Tibial nerve (tissue), 4 donors: Measurements from ENCODE around the gene SDCCAG8. TPM values are rescaled to one million over a fixed set of nuclear protein-coding genes. Genes with fewer than 3 reads are reported as not detected.
A peak's percentile ranks its signal among the peaks of the same experiment; 100 is the strongest.

Experiments used
- DNase-seq, 2 donors: peaks; one replicate each; pipeline ENCODE4 v3.0.0-alpha.2; 2019; ENCODE audit warnings: low spot score in 2 of 2
- H3K27ac ChIP-seq, 4 donors: fragments of 200-600 bp; sonication (generic) in 3 of 4; one replicate each; pipeline ENCODE4 v1.5.1; 2017 to 2019; ENCODE audit warnings: mild to moderate bottlenecking in 1 of 4
- H3K27me3 ChIP-seq, 2 donors: fragments of 200-600 bp; sonication (generic) in 1 of 2; one replicate each; pipeline versions ENCODE4 v1.5.1 to v1.6.0; 2017 to 2019
- H3K36me3 ChIP-seq, 3 donors: fragments of 200-600 bp; sonication (generic); one replicate each; pipeline ENCODE4 v1.5.1; 2018 to 2019
- H3K4me1 ChIP-seq, 4 donors: fragments of 200-600 bp; sonication (generic) in 3 of 4; one replicate each; pipeline ENCODE4 v1.5.1; 2017 to 2019
- H3K4me3 ChIP-seq, 4 donors: fragments of 200-600 bp; sonication (generic) in 3 of 4; one replicate each; pipeline ENCODE4 v1.5.1; 2017 to 2019; ENCODE audit warnings: mild to moderate bottlenecking in 1 of 4, moderate library complexity in 1 of 4
- H3K9me3 ChIP-seq, 4 donors: fragments of 200-600 bp; sonication (generic) in 3 of 4; one replicate each; pipeline ENCODE4 v1.5.1; 2017 to 2019
- EP300 ChIP-seq, 2 donors: sonication (generic); formaldehyde crosslinking; IDR thresholded peaks; one replicate each; pipeline ENCODE4 v1.6.1; 2017; ENCODE audit warnings: antibody characterized with exemption in 2 of 2, mild to moderate bottlenecking in 1 of 2
- POLR2A ChIP-seq, 2 donors: fragments of 450-650 bp; IDR thresholded peaks; one replicate each; pipeline ENCODE4 v1.6.1; 2017; ENCODE audit warnings: antibody characterized with exemption in 2 of 2, mild to moderate bottlenecking in 2 of 2, moderate library complexity in 2 of 2
- WGBS, 2 donors: methylation state at CpG; one replicate each; pipeline ENCODE4 v1.1.5; 2018; 5-methylcytosine and 5-hydroxymethylcytosine counted together
- total RNA-seq, 4 donors: library from RNA; depleted of rRNA; stranded (reverse); fragments of >200 nt; gene quantifications; one replicate each; pipeline ENCODE4 v1.1.0, GENCODE V29; 2016
- TF ChIP-seq, protein P1 (sequence below), 5 experiments: fragments of 200-600 bp in 3 of 5; fragments of 450-650 bp in 2 of 5; sonication (generic) in 3 of 5; IDR thresholded peaks; one replicate each; pipeline ENCODE4 v1.5.1; 2016 to 2019; ENCODE audit warnings: antibody characterized with exemption in 5 of 5, mild to moderate bottlenecking in 3 of 5, moderate library complexity in 2 of 5

Gene SDCCAG8
- total RNA-seq, 4 donors from 2014 or later = 39.0 to 86.5 (median 56.0) TPM

DNA sequence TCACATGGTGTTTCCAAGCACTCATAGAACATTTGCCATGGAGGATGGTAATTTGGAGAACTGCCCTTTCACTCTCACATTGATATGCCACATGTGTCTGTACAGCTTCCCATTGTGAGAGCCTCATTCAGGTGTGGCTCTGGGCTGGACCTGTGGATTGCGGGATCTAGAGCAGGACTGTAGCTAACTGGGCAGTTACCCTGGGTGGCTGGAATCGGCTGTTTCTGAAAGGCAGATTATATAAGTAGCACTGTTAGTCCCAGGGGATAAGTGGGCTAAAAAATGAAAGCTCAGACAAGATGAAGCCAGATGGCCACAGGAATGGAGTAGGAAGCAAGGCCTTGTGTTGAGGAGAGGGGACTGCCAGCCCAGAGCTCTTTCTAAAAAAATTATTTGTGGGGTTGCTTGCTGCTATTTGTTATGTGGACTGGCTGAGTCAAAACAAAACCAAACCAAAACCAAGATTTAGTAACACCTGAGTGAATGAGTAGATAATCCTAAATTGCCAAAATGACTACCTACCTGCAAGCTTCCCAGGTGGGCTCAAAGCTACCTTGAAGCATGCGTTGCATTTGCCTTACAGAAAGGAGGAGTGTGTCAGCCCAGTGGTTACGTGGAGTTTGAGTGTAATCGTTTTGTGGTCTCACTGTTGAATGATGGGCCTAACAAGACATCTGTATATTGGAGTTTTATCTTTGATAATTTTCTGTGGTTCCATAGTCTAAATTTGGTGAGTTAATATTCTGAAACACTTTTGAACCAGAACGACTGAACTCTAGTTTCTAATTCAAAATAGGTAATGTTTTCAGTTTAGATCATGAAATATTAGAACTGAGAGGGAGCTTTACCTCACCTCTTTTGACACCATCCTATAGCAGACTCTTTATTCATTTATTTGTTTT, 58.0 kb downstream of the SDCCAG8 start:
- peak overlapping the region in 2 of 4 donors; percentile 29 to 55 for H3K27ac ChIP-seq
- WGBS, 2 donors = 88 to 89% methylated on average over 6 of the region's 6 CpGs
- H3K4me1 ChIP-seq = peaks cover 0 to 41% (median 8%) of the 10 kb centered on the region in 4 donors
- no peaks in the 10 kb centered on the region for H3K27me3 ChIP-seq
- H3K9me3 ChIP-seq = no peaks in the 10 kb centered on the region
- peaks cover 0 to 26% (median 0%) of the 10 kb centered on the region in 3 donors for H3K36me3 ChIP-seq
- DNase-seq = no peak
- TF ChIP-seq, protein P1, sequence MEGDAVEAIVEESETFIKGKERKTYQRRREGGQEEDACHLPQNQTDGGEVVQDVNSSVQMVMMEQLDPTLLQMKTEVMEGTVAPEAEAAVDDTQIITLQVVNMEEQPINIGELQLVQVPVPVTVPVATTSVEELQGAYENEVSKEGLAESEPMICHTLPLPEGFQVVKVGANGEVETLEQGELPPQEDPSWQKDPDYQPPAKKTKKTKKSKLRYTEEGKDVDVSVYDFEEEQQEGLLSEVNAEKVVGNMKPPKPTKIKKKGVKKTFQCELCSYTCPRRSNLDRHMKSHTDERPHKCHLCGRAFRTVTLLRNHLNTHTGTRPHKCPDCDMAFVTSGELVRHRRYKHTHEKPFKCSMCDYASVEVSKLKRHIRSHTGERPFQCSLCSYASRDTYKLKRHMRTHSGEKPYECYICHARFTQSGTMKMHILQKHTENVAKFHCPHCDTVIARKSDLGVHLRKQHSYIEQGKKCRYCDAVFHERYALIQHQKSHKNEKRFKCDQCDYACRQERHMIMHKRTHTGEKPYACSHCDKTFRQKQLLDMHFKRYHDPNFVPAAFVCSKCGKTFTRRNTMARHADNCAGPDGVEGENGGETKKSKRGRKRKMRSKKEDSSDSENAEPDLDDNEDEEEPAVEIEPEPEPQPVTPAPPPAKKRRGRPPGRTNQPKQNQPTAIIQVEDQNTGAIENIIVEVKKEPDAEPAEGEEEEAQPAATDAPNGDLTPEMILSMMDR (IDR thresholded peaks at IDR 0.05) = no peak
- TF ChIP-seq EP300 (IDR thresholded peaks at IDR 0.05) (no peak), POLR2A (IDR thresholded peaks at IDR 0.05) (no peak)
- H3K4me3 ChIP-seq = no peak overlapping the region

DNA sequence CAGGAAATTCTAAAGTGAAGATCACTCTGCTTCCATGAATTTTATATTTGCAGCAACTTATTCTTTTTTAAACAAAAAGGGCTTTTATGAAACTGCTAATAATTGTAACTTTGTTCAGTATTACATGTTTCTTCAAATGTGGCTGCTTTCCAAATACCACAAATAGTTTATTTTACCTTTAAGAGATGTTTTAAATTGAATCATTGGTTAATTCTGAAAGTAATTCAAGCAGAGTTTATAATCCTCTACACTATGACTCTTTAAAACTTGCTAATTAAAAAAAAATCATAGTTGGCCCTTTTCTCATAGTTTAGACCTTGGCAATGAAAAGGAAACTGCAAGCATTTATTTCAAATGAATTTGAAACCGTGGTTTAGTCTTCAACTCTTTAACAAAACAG, 59.6 kb downstream of the SDCCAG8 start:
- H3K27me3 ChIP-seq = no peaks in the 10 kb centered on the region
- peaks cover 0 to 41% (median 8%) of the 10 kb centered on the region in 4 donors for H3K4me1 ChIP-seq
- 11 to 23% methylated on average over 1 of the region's 1 CpG for WGBS, 2 donors
- DNase-seq = no peak
- peak overlapping the region in 2 of 4 donors; percentile 55 for H3K27ac ChIP-seq
- TF ChIP-seq POLR2A (IDR thresholded peaks at IDR 0.05) = no peak
- TF ChIP-seq, protein P1 (IDR thresholded peaks at IDR 0.05) = no peak
- TF ChIP-seq EP300 (IDR thresholded peaks at IDR 0.05) = no peak
- peak overlapping the region in 1 of 4 donors; percentile 24 for H3K4me3 ChIP-seq
- H3K9me3 ChIP-seq = no peaks in the 10 kb centered on the region
- H3K36me3 ChIP-seq = peaks cover 0 to 23% (median 0%) of the 10 kb centered on the region in 3 donors

DNA sequence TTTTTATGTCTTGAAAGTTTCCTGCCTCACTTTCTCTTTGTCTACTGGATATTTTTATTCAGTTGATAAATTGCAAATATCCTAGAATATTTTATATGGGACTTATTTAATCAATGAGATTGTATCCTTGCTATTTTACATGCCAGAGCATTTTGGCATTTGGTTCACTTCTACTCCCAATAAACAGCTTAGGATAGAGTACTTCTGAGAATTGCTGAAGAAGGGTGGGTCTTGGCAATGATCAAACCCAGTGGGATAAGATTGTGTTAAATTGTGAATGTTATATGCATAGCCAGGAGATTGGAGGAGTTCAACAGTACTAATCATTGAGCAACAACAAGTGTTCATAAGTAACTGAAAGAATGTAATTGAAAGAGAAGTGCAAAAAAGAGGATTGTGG, 60.1 kb downstream of the SDCCAG8 start:
- peak overlapping the region in 2 of 4 donors; percentile 55 for H3K27ac ChIP-seq

DNA sequence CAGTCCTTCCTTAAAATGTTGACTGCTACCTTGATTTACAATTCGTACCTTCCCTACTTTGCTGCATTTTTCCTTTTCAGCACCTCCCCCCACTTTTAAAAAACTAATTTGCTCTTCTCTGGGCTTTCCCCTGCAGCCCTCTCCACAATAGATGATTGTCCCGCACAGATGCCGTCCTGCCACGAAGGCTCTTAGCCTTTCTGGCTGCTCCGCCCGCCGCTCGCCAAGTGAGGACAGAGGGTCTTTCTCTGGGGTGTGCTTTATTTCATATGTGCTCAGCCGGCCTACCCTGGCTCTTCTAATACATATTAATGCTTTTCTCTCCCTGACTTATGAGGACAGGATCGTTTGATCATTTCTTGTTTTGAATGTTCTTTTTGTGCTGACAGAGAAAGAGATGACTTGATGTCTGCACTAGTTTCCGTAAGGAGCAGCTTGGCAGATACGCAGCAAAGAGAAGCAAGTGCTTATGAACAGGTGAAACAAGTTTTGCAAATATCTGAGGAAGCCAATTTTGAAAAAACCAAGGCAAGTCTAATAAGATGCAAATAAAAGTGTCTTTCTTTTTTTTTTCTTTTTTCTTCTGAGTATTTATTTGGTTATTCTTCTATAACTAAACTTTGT, 60.6 kb downstream of the SDCCAG8 start:
- no peak for TF ChIP-seq EP300 (IDR thresholded peaks at IDR 0.05)
- no peak for TF ChIP-seq POLR2A (IDR thresholded peaks at IDR 0.05)
- TF ChIP-seq, protein P1 (IDR thresholded peaks at IDR 0.05) = no peak
- peak overlapping the region in 2 of 4 donors; percentile 55 to 70 for H3K27ac ChIP-seq
- DNase-seq = no peak
- peaks cover 0 to 23% (median 0%) of the 10 kb centered on the region in 3 donors for H3K36me3 ChIP-seq
- peaks cover 0 to 41% (median 8%) of the 10 kb centered on the region in 4 donors for H3K4me1 ChIP-seq
- WGBS, 2 donors = 32 to 35% methylated on average over 12 of the region's 12 CpGs
- H3K4me3 ChIP-seq = peak overlapping the region in 3 of 4 donors; percentile 4 to 24 (median 17)
- no peaks in the 10 kb centered on the region for H3K9me3 ChIP-seq
- no peaks in the 10 kb centered on the region for H3K27me3 ChIP-seq

More for the DNA sequence above, 60.1 kb downstream of the SDCCAG8 start:
- H3K4me3 ChIP-seq = peak overlapping the region in 3 of 4 donors; percentile 4 to 24 (median 17)
- peaks cover 0 to 41% (median 8%) of the 10 kb centered on the region in 4 donors for H3K4me1 ChIP-seq
- no peaks in the 10 kb centered on the region for H3K27me3 ChIP-seq
- H3K9me3 ChIP-seq = no peaks in the 10 kb centered on the region
- peaks cover 0 to 23% (median 0%) of the 10 kb centered on the region in 3 donors for H3K36me3 ChIP-seq
- TF ChIP-seq, protein P1 (IDR thresholded peaks at IDR 0.05) = no peak
- no peak for TF ChIP-seq EP300 (IDR thresholded peaks at IDR 0.05)
- no peak for TF ChIP-seq POLR2A (IDR thresholded peaks at IDR 0.05)
- no peak for DNase-seq
